Measurements from ENCODE around the gene OBI1. TPM values are rescaled to one million over a fixed set of nuclear protein-coding genes. Genes with fewer than 3 reads are reported as not detected.

Gene OBI1
- total and polyA plus RNA-seq, 10 of the 15 experiments (the other 5 are each of a cell fraction or from before 2014, with no cell fraction given): 15.5 to 34.2 (median 22.0) TPM

- H3K27me3 ChIP-seq (replicated peaks in 1 of 2; ENCODE audit: control insufficient read depth in 2 of 2, insufficient read depth in 2 of 2, low read length in 1 of 2): peaks cover 3 to 12% of the 10 kb centered on the region in 2 experiments
- BruUV-seq (replicated peaks): no TSS peak
- H3K27ac ChIP-seq (ENCODE audit: control insufficient read depth, insufficient read depth): no peak overlapping the region
- WGBS (ENCODE audit: insufficient coverage, insufficient replicate concordance, low lambda C conversion rate, missing lambda C conversion rate): 50% methylated on average over 7 of the region's 7 CpGs
- ChIA-PET SMC1A (ENCODE audit: uncharacterized antibody, unreplicated experiment) (interaction anchor here (1.1 kb wide), 1 partner anchor 451 kb away, joined by 5 read pairs; no protein-coding TSS in a partner anchor), RAD21 (ENCODE audit: unreplicated experiment) (no interaction called here), POLR2A (no interaction called here), CTCF (no interaction called here)
- no peak overlapping the region for H2AFZ ChIP-seq (ENCODE audit: control insufficient read depth, low read depth, low read length)
- in situ Hi-C loops (cut with MboI) (no loop called here), intact Hi-C loops (cut with micrococcal nuclease; ENCODE audit: unreplicated experiment) (loop anchor here (10.0 kb wide), 1 partner anchor 454 kb away; no protein-coding TSS in a partner anchor)
- no peak overlapping the region for H3K4me3 ChIP-seq
- no peaks in the 10 kb centered on the region for H3K79me2 ChIP-seq (ENCODE audit: control insufficient read depth, insufficient read depth, low read length)
- no peaks in the 10 kb centered on the region for H3K9me3 ChIP-seq (replicated peaks; ENCODE audit: control insufficient read depth, insufficient read depth, low read length)
- no peak overlapping the region for H3K9ac ChIP-seq (ENCODE audit: control insufficient read depth, insufficient read depth, low read length)
- DNase-seq (ENCODE audit: low read depth, low spot score) (no peak), ATAC-seq (peak; percentile 62; the same call in 2 of the 3 replicates), FAIRE-seq (no peak)
- no peak for TF ChIP-seq BHLHE40 (IDR thresholded peaks at IDR 0.05; ENCODE audit: borderline replicate concordance in 1 of 2, low read depth in 2 of 2, low read length in 1 of 2)
- TF ChIP-seq, protein P1, sequence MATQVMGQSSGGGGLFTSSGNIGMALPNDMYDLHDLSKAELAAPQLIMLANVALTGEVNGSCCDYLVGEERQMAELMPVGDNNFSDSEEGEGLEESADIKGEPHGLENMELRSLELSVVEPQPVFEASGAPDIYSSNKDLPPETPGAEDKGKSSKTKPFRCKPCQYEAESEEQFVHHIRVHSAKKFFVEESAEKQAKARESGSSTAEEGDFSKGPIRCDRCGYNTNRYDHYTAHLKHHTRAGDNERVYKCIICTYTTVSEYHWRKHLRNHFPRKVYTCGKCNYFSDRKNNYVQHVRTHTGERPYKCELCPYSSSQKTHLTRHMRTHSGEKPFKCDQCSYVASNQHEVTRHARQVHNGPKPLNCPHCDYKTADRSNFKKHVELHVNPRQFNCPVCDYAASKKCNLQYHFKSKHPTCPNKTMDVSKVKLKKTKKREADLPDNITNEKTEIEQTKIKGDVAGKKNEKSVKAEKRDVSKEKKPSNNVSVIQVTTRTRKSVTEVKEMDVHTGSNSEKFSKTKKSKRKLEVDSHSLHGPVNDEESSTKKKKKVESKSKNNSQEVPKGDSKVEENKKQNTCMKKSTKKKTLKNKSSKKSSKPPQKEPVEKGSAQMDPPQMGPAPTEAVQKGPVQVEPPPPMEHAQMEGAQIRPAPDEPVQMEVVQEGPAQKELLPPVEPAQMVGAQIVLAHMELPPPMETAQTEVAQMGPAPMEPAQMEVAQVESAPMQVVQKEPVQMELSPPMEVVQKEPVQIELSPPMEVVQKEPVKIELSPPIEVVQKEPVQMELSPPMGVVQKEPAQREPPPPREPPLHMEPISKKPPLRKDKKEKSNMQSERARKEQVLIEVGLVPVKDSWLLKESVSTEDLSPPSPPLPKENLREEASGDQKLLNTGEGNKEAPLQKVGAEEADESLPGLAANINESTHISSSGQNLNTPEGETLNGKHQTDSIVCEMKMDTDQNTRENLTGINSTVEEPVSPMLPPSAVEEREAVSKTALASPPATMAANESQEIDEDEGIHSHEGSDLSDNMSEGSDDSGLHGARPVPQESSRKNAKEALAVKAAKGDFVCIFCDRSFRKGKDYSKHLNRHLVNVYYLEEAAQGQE (IDR thresholded peaks at IDR 0.05; ENCODE audit: low read depth, low read length): peak; percentile 91
- H3K36me3 ChIP-seq (ENCODE audit: control insufficient read depth in 2 of 2, insufficient read depth in 2 of 2, low read length in 1 of 2): no peaks in the 10 kb centered on the region
- H3K4me2 ChIP-seq (ENCODE audit: control insufficient read depth, insufficient read depth): no peak overlapping the region
- H3K4me1 ChIP-seq (ENCODE audit: control insufficient read depth, insufficient read depth, low read length): no peaks in the 10 kb centered on the region
- no peaks in the 10 kb centered on the region for H4K20me1 ChIP-seq (ENCODE audit: control insufficient read depth, insufficient read depth)
Observed at GRCh38 chr13:78589206-78589605, 69.7 kb downstream of the OBI1 start.
